GM18519 (cell line): ENCODE data around the gene FLT1.

Experiments
- ATAC-seq: cut with Tn5 transposase; IDR thresholded peaks from one replicate; pipeline ENCODE4 v1.9.1; 2021; ENCODE audit warnings: mild to moderate bottlenecking, moderate library complexity; ENCODE audit not compliant: unreplicated experiment, low FRiP score

Gene FLT1

DNA sequence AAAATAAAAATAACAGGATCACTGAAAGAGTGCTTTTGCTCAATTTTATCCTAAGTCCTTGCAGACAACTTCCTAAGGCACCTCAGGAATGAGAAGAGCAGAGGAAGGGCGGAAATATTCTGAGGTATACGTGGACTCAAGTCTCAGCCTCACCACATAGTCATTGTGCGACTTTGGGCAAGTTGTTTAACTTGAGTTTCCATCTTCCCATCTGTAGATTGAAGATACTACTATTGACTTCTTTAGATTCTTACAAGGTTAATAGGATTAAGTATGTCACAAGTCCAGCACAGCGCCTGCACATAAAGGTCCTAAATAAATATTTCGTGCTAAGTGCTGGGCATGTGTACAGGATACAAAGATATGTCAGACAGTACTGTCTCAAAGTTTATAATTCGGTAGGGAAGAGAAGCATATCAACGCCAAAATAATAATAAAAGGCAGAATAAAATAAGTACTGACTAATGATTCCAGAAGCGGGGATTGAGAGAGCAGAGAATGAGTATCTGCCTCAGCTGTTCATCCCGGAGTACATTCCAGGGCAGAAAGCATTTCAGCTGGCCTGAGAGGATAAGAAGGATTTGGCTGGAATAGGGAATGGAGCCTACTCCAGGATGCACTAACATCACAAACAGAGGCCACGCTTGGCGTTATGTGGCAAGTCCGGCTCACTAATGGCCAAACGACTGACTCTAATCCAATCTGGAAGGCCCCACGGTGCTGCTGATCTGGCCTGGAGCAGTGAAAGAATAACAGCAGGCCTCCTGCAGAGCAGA is 139.7 kb downstream of the FLT1 start:
- ATAC-seq = no peak

DNA sequence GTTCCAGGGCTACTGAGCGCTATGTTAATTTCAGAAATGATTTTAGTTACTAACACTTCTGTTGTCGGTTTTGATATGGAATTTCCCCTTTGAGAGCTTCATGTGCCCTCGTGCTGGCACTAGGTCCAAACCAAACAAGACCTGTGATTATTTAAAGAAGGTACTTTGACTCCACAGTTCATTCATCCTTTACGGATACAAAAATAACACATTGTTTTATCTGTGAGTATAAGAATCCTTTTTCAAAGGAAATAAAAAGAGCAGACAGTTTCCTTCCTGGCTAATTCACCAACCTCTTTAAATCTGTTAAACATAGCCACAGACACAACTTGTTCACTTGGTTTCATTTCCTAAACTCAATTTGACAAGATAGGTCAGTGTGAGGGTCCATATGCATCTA is 141.2 kb downstream of the FLT1 start:
- ATAC-seq = no peak

GRCh38 chr13:28349907-28350654 is 144.8 kb downstream of the FLT1 start:
- no peak for ATAC-seq

GRCh38 chr13:28349371-28349770 is 145.6 kb downstream of the FLT1 start:
- no peak for ATAC-seq

- ATAC-seq = no peak
Observed at GRCh38 chr13:28347456-28348371, 147.2 kb downstream of the FLT1 start.

DNA sequence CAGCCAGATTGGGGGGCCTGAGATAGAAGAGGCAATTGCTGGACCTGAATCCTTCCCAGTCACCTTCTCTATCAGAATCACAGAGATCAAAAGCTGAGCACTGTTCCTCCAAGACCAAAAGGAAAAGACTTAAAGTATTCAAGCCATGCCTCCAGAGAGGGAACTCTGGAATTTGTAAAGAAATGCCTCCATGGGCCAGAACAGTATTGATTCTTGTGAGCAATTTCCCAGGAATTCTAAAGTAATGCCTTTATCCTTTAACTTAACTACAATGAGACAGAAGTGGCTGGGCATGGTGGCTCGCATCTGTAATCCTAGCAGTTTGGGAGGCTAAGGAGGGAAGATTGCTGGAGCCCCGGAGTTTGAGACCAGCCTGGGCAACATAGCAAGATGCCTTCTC is 148.8 kb downstream of the FLT1 start:
- ATAC-seq = no peak

DNA sequence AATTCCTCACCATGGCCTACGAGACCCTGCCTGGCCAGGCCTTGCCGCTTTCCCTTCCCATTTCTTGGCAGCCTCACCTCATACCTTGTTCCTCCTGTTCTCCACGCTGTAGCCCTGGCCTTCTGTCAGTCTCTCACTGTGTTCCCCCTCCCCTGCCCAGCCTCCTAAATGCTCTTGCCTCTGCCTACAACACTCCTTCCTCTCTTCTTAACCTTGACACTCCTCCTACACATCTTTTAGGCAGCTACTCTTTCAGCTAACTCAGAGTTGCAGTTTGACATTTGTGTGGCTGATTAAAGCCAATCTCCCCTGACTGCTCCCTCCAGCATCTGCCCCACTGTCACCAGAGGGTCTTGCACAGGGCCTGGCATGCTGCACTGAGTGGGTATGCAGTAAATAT is 150.8 kb downstream of the FLT1 start:
- no peak for ATAC-seq

GRCh38 chr13:28342251-28342650 is 152.7 kb downstream of the FLT1 start:
- no peak for ATAC-seq

DNA sequence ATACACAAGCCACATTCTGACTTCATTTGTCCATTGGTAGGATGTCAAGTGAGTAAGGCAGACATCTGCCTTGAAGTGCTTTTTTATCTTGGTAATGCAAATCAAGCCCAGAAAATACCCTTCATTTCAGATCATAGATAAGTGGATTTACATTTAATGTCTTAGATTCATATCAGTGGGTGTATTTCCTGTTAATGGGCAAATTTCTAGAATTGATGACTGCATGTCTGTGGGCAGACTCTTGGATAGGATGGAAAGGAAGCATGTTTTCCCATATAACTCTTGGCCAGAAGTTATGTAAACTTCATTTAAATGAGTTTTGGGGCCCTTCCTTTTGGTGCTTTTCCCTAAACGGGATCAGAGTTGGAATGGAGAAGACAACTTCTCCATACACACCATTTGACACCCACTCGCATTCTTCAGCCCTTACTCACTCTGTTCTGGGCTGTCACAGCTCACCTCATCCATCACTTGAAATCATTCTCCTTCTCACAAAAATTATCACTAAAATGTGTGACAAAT is 154.6 kb downstream of the FLT1 start:
- ATAC-seq = no peak

DNA sequence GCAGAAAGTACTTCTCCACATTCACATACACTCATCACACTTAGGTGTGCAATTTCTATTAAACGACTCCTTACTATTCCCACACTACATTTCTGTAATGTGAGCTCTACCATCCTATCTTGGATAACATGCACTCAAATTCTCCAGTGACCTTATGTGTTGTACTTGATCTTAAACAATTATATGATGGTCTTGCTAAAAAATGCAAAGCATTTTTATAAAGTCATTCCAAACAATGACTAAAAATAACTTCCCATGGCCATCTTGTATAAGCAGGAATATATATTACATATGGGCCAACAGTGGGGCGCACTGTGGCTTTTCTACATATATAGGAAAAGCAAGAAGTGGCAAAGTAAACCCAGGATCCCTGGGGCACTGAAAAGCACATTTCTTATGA is 155.5 kb downstream of the FLT1 start:
- ATAC-seq = no peak

- no peak for ATAC-seq
Observed at GRCh38 chr13:28338742-28339141, 156.2 kb downstream of the FLT1 start.

- ATAC-seq = no peak
Observed at GRCh38 chr13:28338006-28338574, 156.8 kb downstream of the FLT1 start.

DNA sequence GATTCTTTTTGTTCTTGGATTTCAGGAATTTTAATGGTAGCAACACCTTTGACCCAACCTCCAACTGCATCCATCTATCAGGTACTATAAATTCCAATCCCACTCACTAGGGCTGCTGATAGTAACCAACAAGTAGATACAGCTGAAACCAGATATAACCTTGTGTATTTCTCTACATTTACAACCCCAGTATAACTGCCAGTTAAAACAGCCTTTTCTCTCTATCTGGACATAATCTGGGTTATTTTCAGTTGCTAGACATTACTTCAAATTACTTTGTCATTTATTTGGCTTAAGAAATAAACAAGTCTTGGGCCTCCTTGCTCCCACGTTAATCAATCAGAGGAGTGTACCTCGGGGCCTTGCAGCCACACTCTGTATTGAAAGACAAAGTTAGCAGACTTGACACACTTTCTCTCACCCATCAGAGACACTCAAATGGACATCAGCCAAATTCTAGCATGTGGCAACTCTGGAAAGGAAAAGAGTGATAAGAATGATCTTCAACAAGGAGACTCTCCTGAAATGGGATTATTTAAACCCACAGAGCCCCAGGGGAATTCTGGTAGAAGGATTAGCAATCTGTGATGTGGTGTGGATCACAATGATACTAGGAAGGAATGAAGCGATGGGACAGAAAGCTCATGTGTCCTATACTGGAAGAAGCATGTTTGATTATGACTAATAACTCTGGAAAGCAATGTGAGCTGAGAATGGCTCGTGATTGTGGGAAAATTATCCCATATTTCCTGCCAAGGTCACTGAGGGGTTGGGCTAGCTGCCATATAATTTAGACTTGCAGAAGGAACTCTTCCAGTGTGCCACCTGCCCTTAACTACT is 157.5 kb downstream of the FLT1 start:
- ATAC-seq = no peak

- no peak for ATAC-seq
Observed at GRCh38 chr13:28336193-28336657, 158.7 kb downstream of the FLT1 start.

DNA sequence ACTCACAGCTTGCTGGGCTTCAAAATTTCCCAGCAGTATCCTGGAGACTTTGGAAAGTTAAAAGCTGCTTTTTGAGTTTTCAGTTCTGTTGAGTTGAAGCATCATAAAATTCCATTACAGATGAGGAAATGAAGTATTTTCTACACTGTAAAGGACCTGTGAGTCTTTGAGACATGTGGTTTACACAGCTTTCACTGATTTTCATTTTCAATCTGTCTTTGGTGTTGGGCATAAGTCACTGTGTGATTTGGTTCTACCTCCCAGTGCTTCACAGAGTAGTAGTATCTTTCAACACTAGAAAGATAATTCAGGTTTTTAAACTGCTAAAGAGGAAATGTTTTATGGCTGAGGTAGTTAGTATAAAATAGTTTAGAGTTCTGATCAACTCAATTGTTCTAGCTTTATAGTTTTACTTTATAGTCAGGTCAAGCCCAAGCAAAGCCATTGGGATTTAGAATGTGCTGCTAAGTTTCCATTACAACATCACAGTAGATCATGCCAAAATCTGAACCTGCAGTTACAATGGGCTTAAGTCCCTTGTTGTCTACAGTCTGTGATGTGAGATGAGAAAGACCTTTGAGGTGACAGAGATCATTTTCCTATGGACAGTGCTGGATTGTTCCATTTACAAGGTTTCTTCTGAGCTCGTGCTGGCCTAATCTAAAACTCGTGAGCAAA is 161.6 kb downstream of the FLT1 start:
- ATAC-seq = no peak

GRCh38 chr13:28329395-28330158 is 165.4 kb downstream of the FLT1 start:
- no peak for ATAC-seq

DNA sequence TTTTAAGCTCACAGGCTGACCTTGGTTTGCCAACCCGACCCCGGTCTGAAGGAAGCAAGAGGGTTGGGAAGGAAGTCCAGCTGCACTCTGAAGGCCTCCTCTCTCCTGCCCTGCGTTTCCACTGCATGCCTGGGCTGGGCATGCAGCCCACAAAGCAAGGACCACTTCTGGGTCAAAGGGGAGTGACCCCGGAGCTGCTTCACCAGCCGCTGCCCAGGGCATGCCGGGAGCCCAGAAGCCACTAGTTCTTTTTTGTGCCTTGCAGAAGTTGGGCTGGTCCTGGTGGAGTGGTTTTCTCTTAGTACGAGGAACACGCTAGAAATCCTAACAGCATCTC is 166.7 kb downstream of the FLT1 start:
- ATAC-seq = no peak
